Ureter (tissue), 1 donor: ENCODE measurements around the gene SNRPE. TPM values are rescaled to one million over a fixed set of nuclear protein-coding genes. Genes with fewer than 3 reads are reported as not detected.
"Not testable (repeated sequence)": the region's sequence is repeated elsewhere in the genome, so short reads cannot be mapped to it uniquely, and the experiment has no call there.

Experiments used
- DNase-seq: peaks from one replicate; pipeline ENCODE4 v3.0.0-alpha.2; 2020; ENCODE audit warnings: low spot score
- total RNA-seq: library from RNA; stranded (reverse); gene quantifications from one replicate; pipeline ENCODE4 v1.2.4, GENCODE V29; 2023
- donor health status: DM: yes; HTN: yes; CAD: no.

The SNRPE gene
- 131 TPM for total RNA-seq

- DNase-seq, result peak; percentile 97
Observed at GRCh38 chr1:203861379-203862184, at the start of gene SNRPE. SNRPE (plus strand) TSS chr1:203861599; CDS start chr1:203861660, 61 bp downstream.

GRCh38 chr1:203813581-203814341 is 47.6 kb upstream of the SNRPE start:
- DNase-seq, result no peak

- no peak for DNase-seq
Observed at GRCh38 chr1:203818399-203818798, 43.0 kb upstream of the SNRPE start.

GRCh38 chr1:203823306-203823705 is 38.1 kb upstream of the SNRPE start:
- DNase-seq, result no peak

GRCh38 chr1:203826175-203826574 is 35.2 kb upstream of the SNRPE start:
- no peak for DNase-seq

GRCh38 chr1:203828002-203828401 is 33.4 kb upstream of the SNRPE start:
- no peak for DNase-seq

GRCh38 chr1:203828503-203828902 is 32.9 kb upstream of the SNRPE start:
- no peak for DNase-seq

- DNase-seq, result not testable (repeated sequence)
Observed at GRCh38 chr1:203829247-203829646, 32.2 kb upstream of the SNRPE start.

GRCh38 chr1:203835476-203835875 is 25.9 kb upstream of the SNRPE start:
- DNase-seq, result no peak

- no peak for DNase-seq
Observed at GRCh38 chr1:203839081-203839480, 22.3 kb upstream of the SNRPE start.

- no peak for DNase-seq
Observed at GRCh38 chr1:203840208-203840808, 21.1 kb upstream of the SNRPE start.

- no peak for DNase-seq
Observed at GRCh38 chr1:203842559-203842876, 18.9 kb upstream of the SNRPE start.

- no peak for DNase-seq
Observed at GRCh38 chr1:203843435-203843834, 18.0 kb upstream of the SNRPE start.

GRCh38 chr1:203853112-203853511 is 8.3 kb upstream of the SNRPE start:
- DNase-seq, result not testable (repeated sequence)

GRCh38 chr1:203858055-203858454 is 3.3 kb upstream of the SNRPE start:
- no peak for DNase-seq

GRCh38 chr1:203858975-203859374 is 2.4 kb upstream of the SNRPE start:
- DNase-seq, result no peak

GRCh38 chr1:203860396-203861025 is 888 bp upstream of the SNRPE start:
- DNase-seq, result peak; percentile 48

- DNase-seq, result no peak
Observed at GRCh38 chr1:203867802-203868201, 6.4 kb downstream of the SNRPE start.

GRCh38 chr1:203870245-203870644 is 8.8 kb downstream of the SNRPE start:
- DNase-seq, result no peak

- DNase-seq, result peak; percentile 53
Observed at GRCh38 chr1:203871114-203871880, 9.9 kb downstream of the SNRPE start.

- DNase-seq, result no peak
Observed at GRCh38 chr1:203873094-203873493, 11.7 kb downstream of the SNRPE start.

GRCh38 chr1:203878422-203878821 is 17.0 kb downstream of the SNRPE start:
- DNase-seq, result no peak
